Endothelial cell (in vitro differentiated cells): ENCODE data around the gene NPPB. TPM values are rescaled to one million over a fixed set of nuclear protein-coding genes. Genes with fewer than 3 reads are reported as not detected.

Experiments
- DNase-seq: peaks from one replicate; pipeline ENCODE4 v3.0.0; 2021; ENCODE audit warnings: low spot score
- H3K27ac Mint-ChIP-seq: one replicate; pipeline ENCODE4 v1.8.0; 2021; ENCODE audit warnings: mixed read lengths, inconsistent platforms; ENCODE audit not compliant: unreplicated experiment
- H3K27me3 Mint-ChIP-seq: one replicate; pipeline ENCODE4 v1.8.0; 2021; ENCODE audit warnings: mild to moderate bottlenecking, moderate library complexity, mixed read lengths, inconsistent platforms; ENCODE audit not compliant: unreplicated experiment
- H3K36me3 Mint-ChIP-seq: one replicate; pipeline ENCODE4 v1.8.0; 2021; ENCODE audit warnings: mild to moderate bottlenecking, low read depth, mixed read lengths, inconsistent platforms; ENCODE audit not compliant: unreplicated experiment
- H3K4me1 Mint-ChIP-seq: one replicate; pipeline ENCODE4 v1.8.0; 2021; ENCODE audit warnings: mild to moderate bottlenecking, mixed read lengths, inconsistent platforms; ENCODE audit not compliant: unreplicated experiment
- H3K4me3 Mint-ChIP-seq: one replicate; pipeline ENCODE4 v1.8.0; 2021; ENCODE audit warnings: mild to moderate bottlenecking, mixed read lengths, inconsistent platforms; ENCODE audit not compliant: unreplicated experiment
- H3K9me3 Mint-ChIP-seq: one replicate; pipeline ENCODE4 v1.8.0; 2021; ENCODE audit warnings: mixed read lengths, inconsistent platforms; ENCODE audit not compliant: unreplicated experiment
- CTCF ChIP-seq: fragments of 200-600 bp; sonication (generic); IDR thresholded peaks from one replicate; pipeline ENCODE4 v1.5.0; 2021; ENCODE audit warnings: antibody characterized with exemption; ENCODE audit not compliant: unreplicated experiment
- total RNA-seq: library from RNA; stranded (reverse); fragmentation: NEBNext Ultra II Directional; extraction: Animal tissue kit (Norgen Biotek cat#: 25700); gene quantifications from one replicate; pipeline ENCODE4 v1.2.1, GENCODE V29; 2021; ENCODE audit not compliant: unreplicated experiment

The NPPB gene
- total RNA-seq, 1 donor from 2014 or later = not detected

GRCh38 chr1:11860083-11860482 is 1.3 kb upstream of the NPPB start:
- Mint-ChIP-seq H3K4me3 (no peak overlapping the region), H3K27me3 (peaks cover 2% of the 10 kb centered on the region), H3K9me3 (no peaks in the 10 kb centered on the region), H3K4me1 (no peaks in the 10 kb centered on the region), H3K36me3 (no peaks in the 10 kb centered on the region), H3K27ac (no peak overlapping the region)
- TF ChIP-seq CTCF = no peak
- no peak for DNase-seq

DNA sequence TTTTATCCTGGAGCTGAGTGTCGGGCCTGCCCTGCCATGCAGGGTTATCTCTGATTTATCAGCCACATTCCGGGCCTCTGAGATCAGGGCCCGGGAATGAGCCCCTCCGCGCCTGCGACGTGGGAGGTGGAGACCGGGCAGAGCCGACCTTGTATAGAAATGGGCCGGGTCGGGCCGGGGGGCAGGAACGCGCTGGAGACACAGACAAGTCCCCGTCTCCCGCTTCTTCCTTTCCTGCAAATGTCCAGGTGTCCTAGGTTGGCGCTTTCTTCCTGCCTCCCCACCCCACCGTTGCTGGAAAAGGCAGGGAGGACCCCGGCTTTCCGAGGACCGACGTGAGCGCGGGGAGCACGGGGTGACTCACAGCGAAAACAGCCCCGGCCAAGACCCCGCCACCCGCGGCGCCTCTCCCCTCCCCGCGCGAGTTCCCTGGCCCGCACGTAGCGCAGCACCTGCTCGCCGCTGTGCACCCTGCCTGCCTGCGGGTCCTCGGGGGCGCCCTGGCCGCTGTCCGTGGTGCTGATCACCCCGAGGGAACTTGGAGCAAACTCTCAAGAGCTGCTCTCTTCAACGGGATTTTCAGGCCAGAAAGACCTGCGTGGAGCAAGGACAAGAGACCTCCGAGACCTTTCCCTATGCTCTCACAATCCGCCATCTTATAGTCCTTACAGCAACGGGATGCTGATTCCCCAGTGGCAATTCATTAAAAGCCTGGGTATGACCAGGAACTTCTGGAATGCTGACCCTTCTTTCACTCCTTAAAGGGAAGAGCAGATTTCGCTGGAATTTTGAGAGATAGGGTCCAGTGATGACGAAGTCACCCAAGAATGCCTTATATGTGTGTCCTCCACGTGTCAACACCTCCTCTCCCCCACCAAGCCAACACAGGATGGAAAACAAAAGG is 475 bp upstream of the NPPB start:
- DNase-seq = peak; percentile 88
- Mint-ChIP-seq H3K27ac (no peak overlapping the region), H3K36me3 (no peaks in the 10 kb centered on the region), H3K4me3 (no peak overlapping the region), H3K9me3 (no peaks in the 10 kb centered on the region), H3K4me1 (no peaks in the 10 kb centered on the region), H3K27me3 (peaks cover 2% of the 10 kb centered on the region)
- TF ChIP-seq CTCF = no peak

DNA sequence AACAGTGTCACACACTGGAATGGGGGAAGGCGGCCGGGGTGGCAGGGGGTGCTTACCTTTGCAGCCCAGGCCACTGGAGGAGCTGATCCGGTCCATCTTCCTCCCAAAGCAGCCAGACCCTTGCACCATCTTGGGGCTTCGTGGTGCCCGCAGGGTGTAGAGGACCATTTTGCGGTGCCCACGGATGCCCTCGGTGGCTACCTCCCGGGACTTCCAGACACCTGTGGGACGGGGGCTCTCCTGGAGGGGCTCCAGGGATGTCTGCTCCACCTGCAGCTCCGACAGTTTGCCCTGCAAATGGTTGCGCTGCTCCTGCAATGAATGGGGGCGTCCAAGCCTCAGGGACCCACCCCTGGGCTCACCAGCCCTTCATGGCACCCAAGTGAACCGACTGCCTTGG is 587 bp downstream of the NPPB start:
- no peak overlapping the region for H3K4me3 Mint-ChIP-seq
- no peaks in the 10 kb centered on the region for H3K4me1 Mint-ChIP-seq
- TF ChIP-seq CTCF = no peak
- no peak overlapping the region for H3K27ac Mint-ChIP-seq
- H3K9me3 Mint-ChIP-seq = no peaks in the 10 kb centered on the region
- H3K27me3 Mint-ChIP-seq = peaks cover 2% of the 10 kb centered on the region
- DNase-seq = no peak
- H3K36me3 Mint-ChIP-seq = no peaks in the 10 kb centered on the region

- no peaks in the 10 kb centered on the region for H3K4me1 Mint-ChIP-seq
- H3K27ac Mint-ChIP-seq = no peak overlapping the region
- DNase-seq = no peak
- no peak overlapping the region for H3K4me3 Mint-ChIP-seq
- H3K27me3 Mint-ChIP-seq = no peaks in the 10 kb centered on the region
- H3K9me3 Mint-ChIP-seq = no peaks in the 10 kb centered on the region
- no peaks in the 10 kb centered on the region for H3K36me3 Mint-ChIP-seq
- no peak for TF ChIP-seq CTCF
These were observed 1.4 kb downstream of the NPPB start for GRCh38 chr1:11857164-11857851.

- no peak for TF ChIP-seq CTCF
- Mint-ChIP-seq H3K9me3 (no peaks in the 10 kb centered on the region), H3K27me3 (no peaks in the 10 kb centered on the region), H3K27ac (no peak overlapping the region), H3K4me3 (no peak overlapping the region), H3K4me1 (no peaks in the 10 kb centered on the region), H3K36me3 (no peaks in the 10 kb centered on the region)
- DNase-seq = no peak
These were observed 2.0 kb downstream of the NPPB start for GRCh38 chr1:11856698-11857097.
